ENCODE data around the gene DDAH1. TPM values are rescaled to one million over a fixed set of nuclear protein-coding genes. Genes with fewer than 3 reads are reported as not detected.

DDAH1 gene
- total RNA-seq, 1 donor from 2014 or later = 5.4 TPM

GRCh38 chr1:85303440-85304162, 161.4 kb downstream of the DDAH1 start:
- H3K4me1 Mint-ChIP-seq (ENCODE audit: low read depth, unreplicated experiment) = no peaks in the 10 kb centered on the region
- H3K27ac Mint-ChIP-seq (ENCODE audit: unreplicated experiment) = no peak overlapping the region
- no peak for TF ChIP-seq CTCF (IDR thresholded peaks at IDR 0.05; ENCODE audit: partially characterized antibody, unreplicated experiment)
- no peak for DNase-seq
- no peak overlapping the region for H3K4me3 Mint-ChIP-seq (ENCODE audit: unreplicated experiment)
- H3K9me3 Mint-ChIP-seq (ENCODE audit: unreplicated experiment) = no peaks in the 10 kb centered on the region
- H3K27me3 Mint-ChIP-seq (ENCODE audit: unreplicated experiment) = no peaks in the 10 kb centered on the region
- H3K36me3 Mint-ChIP-seq (ENCODE audit: unreplicated experiment) = no peaks in the 10 kb centered on the region

- no peak for TF ChIP-seq CTCF (IDR thresholded peaks at IDR 0.05; ENCODE audit: partially characterized antibody, unreplicated experiment)
- no peak overlapping the region for H3K4me3 Mint-ChIP-seq (ENCODE audit: unreplicated experiment)
- H3K27me3 Mint-ChIP-seq (ENCODE audit: unreplicated experiment) = no peaks in the 10 kb centered on the region
- H3K36me3 Mint-ChIP-seq (ENCODE audit: unreplicated experiment) = no peaks in the 10 kb centered on the region
- no peak for DNase-seq
- H3K4me1 Mint-ChIP-seq (ENCODE audit: low read depth, unreplicated experiment) = peaks cover 3% of the 10 kb centered on the region
- no peak overlapping the region for H3K27ac Mint-ChIP-seq (ENCODE audit: unreplicated experiment)
- H3K9me3 Mint-ChIP-seq (ENCODE audit: unreplicated experiment) = no peaks in the 10 kb centered on the region
These were observed 164.8 kb downstream of the DDAH1 start for GRCh38 chr1:85300140-85300539.

GRCh38 chr1:85297855-85298629, 166.9 kb downstream of the DDAH1 start:
- Mint-ChIP-seq H3K4me3 (ENCODE audit: unreplicated experiment) (no peak overlapping the region), H3K36me3 (ENCODE audit: unreplicated experiment) (no peaks in the 10 kb centered on the region), H3K9me3 (ENCODE audit: unreplicated experiment) (no peaks in the 10 kb centered on the region), H3K27ac (ENCODE audit: unreplicated experiment) (no peak overlapping the region), H3K4me1 (ENCODE audit: low read depth, unreplicated experiment) (peaks cover 3% of the 10 kb centered on the region), H3K27me3 (ENCODE audit: unreplicated experiment) (no peaks in the 10 kb centered on the region)
- DNase-seq = no peak
- TF ChIP-seq CTCF (IDR thresholded peaks at IDR 0.05; ENCODE audit: partially characterized antibody, unreplicated experiment) = no peak

- H3K9me3 Mint-ChIP-seq (ENCODE audit: unreplicated experiment) = no peaks in the 10 kb centered on the region
- no peak for DNase-seq
- no peak overlapping the region for H3K27ac Mint-ChIP-seq (ENCODE audit: unreplicated experiment)
- no peak overlapping the region for H3K4me3 Mint-ChIP-seq (ENCODE audit: unreplicated experiment)
- H3K4me1 Mint-ChIP-seq (ENCODE audit: low read depth, unreplicated experiment) = peaks cover 3% of the 10 kb centered on the region
- no peaks in the 10 kb centered on the region for H3K36me3 Mint-ChIP-seq (ENCODE audit: unreplicated experiment)
- TF ChIP-seq CTCF (IDR thresholded peaks at IDR 0.05; ENCODE audit: partially characterized antibody, unreplicated experiment) = no peak
- H3K27me3 Mint-ChIP-seq (ENCODE audit: unreplicated experiment) = no peaks in the 10 kb centered on the region
These were observed 167.5 kb downstream of the DDAH1 start for GRCh38 chr1:85297538-85297854.

- Mint-ChIP-seq H3K9me3 (ENCODE audit: unreplicated experiment) (no peaks in the 10 kb centered on the region), H3K27ac (ENCODE audit: unreplicated experiment) (no peak overlapping the region), H3K4me3 (ENCODE audit: unreplicated experiment) (no peak overlapping the region), H3K36me3 (ENCODE audit: unreplicated experiment) (no peaks in the 10 kb centered on the region), H3K4me1 (ENCODE audit: low read depth, unreplicated experiment) (peaks cover 3% of the 10 kb centered on the region), H3K27me3 (ENCODE audit: unreplicated experiment) (no peaks in the 10 kb centered on the region)
- no peak for DNase-seq
- no peak for TF ChIP-seq CTCF (IDR thresholded peaks at IDR 0.05; ENCODE audit: partially characterized antibody, unreplicated experiment)
These were observed 168.0 kb downstream of the DDAH1 start for GRCh38 chr1:85296980-85297379.
